ENCODE measurements around the gene DUSP7. TPM values are rescaled to one million over a fixed set of nuclear protein-coding genes. Genes with fewer than 3 reads are reported as not detected.
A peak's percentile ranks its signal among the peaks of the same experiment; 100 is the strongest.

The DUSP7 gene
- total RNA-seq, 1 experiment from 2014 or later, result 18.8 TPM

- Mint-ChIP-seq H3K9me3 (no peaks in the 10 kb centered on the region), H3K27me3 (ENCODE audit: low read depth) (no peaks in the 10 kb centered on the region), H3K4me3 (no peak overlapping the region), H3K4me1 (peaks cover 12% of the 10 kb centered on the region), H3K36me3 (peaks cover 18% of the 10 kb centered on the region), H3K27ac (no peak overlapping the region)
- TF ChIP-seq ZNF423 (CRISPR knock-in tag; IDR thresholded peaks at IDR 0.05), result no peak
- no peak for TF ChIP-seq ZNF263 (CRISPR knock-in tag; IDR thresholded peaks at IDR 0.05; ENCODE audit: low read depth)
- TF ChIP-seq MYBL2 (CRISPR knock-in tag; IDR thresholded peaks at IDR 0.05), result no peak
- TF ChIP-seq MAX (CRISPR knock-in tag; IDR thresholded peaks at IDR 0.05), result no peak
- TF ChIP-seq, protein P1, sequence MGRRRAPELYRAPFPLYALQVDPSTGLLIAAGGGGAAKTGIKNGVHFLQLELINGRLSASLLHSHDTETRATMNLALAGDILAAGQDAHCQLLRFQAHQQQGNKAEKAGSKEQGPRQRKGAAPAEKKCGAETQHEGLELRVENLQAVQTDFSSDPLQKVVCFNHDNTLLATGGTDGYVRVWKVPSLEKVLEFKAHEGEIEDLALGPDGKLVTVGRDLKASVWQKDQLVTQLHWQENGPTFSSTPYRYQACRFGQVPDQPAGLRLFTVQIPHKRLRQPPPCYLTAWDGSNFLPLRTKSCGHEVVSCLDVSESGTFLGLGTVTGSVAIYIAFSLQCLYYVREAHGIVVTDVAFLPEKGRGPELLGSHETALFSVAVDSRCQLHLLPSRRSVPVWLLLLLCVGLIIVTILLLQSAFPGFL (CRISPR knock-in tag; IDR thresholded peaks at IDR 0.05; ENCODE audit: borderline replicate concordance), result no peak
- ChIA-PET CTCF (interaction anchor here (1.3 to 7.0 kb wide), 3 partner anchors 7 to 52 kb away, joined by 4 to 58 read pairs (median 54); partner anchors contain the start of genes DUSP7 and RPL29), POLR2A (interaction anchor here (1.1 kb wide), 1 partner anchor 10 kb away, joined by 4 read pairs; no protein-coding TSS in a partner anchor)
- no peak for DNase-seq (ENCODE audit: low spot score)
- ATAC-seq, result no peak
Measured at GRCh38 chr3:52047295-52047960, 8.9 kb downstream of the DUSP7 start.

DNA sequence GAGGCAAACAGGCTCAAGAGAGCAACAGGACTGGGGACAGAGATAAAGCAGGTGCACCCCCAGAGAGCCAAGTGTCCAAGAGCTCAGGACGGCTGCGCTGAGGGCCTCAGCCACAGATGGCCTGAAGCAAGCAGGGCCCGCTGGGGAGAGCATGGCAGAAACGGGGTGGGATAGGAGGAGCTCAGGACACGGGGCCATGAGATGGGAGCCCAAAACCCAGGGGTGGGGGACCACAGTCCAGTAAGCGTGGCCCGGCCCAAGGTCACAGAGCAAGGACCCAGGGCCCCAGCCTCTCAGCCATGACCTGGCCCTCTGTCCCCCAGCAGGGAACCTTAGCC lies 9.5 kb downstream of the DUSP7 start:
- peak overlapping the region; percentile 89 for H3K27ac Mint-ChIP-seq
- H3K36me3 Mint-ChIP-seq, result peaks cover 14% of the 10 kb centered on the region
- no peak for ATAC-seq
- ChIA-PET POLR2A (interaction anchor here (1.1 kb wide), 1 partner anchor 10 kb away, joined by 4 read pairs; no protein-coding TSS in a partner anchor), CTCF (interaction anchor here (1.3 to 7.0 kb wide), 3 partner anchors 7 to 43 kb away, joined by 3 to 58 read pairs (median 54); partner anchors contain the start of gene DUSP7)
- H3K9me3 Mint-ChIP-seq, result no peaks in the 10 kb centered on the region
- no peak overlapping the region for H3K4me3 Mint-ChIP-seq
- DNase-seq (ENCODE audit: low spot score), result no peak
- peaks cover 11% of the 10 kb centered on the region for H3K4me1 Mint-ChIP-seq
- no peak for TF ChIP-seq HMGXB4 (CRISPR knock-in tag; IDR thresholded peaks at IDR 0.05)
- TF ChIP-seq NR1H2 (CRISPR knock-in tag; IDR thresholded peaks at IDR 0.05), result no peak
- TF ChIP-seq SMAD4 (CRISPR knock-in tag; IDR thresholded peaks at IDR 0.05), result no peak
- TF ChIP-seq KAT7 (CRISPR knock-in tag; IDR thresholded peaks at IDR 0.05; ENCODE audit: borderline replicate concordance), result no peak
- H3K27me3 Mint-ChIP-seq (ENCODE audit: low read depth), result no peaks in the 10 kb centered on the region

DNA sequence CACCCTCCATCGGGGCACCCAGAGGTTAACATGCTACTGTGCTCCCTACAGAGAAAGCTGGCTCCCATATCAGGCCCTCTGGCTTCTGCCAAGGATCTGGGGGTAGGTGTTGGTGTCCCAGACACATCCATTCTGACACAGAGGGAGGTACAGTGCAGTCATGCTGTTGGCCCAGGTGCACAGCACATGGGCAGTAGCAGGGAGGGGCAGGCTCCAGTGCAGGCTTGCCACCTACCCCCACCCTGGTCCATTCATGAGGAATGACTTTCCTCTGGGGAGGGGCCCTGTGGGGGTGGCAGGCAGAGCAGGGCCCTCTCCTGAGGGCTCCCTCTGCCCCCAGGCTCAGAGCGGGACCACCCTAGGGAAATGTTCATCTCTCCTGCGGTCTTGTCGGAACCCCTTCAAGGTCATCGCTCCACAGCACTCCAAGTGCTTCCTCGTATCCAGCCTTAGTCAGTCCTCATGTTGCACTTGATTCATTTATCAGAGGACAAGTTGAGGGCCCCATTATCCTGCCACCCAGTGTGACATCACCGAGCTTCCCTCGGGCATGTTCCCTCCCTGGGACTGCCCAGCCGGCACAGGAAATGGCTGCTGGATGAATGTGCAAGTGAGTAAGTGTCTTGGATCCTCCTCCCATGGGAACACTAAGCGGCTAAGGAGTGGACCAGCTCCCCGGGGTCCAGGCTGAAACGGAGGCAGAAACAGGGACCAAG lies 10.0 kb downstream of the DUSP7 start:
- CTCF ChIA-PET, result interaction anchor here (1.3 to 7.0 kb wide), 4 partner anchors 8 to 72 kb away, joined by 3 to 58 read pairs (median 29); partner anchors contain the start of genes ABHD14B and DUSP7
- POLR2A ChIA-PET, result interaction anchor here (1.1 to 1.4 kb wide), 2 partner anchors 11 to 13 kb away, joined by 4 read pairs; no protein-coding TSS in a partner anchor
- Mint-ChIP-seq H3K4me3 (no peak overlapping the region), H3K36me3 (peaks cover 13% of the 10 kb centered on the region), H3K4me1 (peaks cover 11% of the 10 kb centered on the region), H3K27ac (peak overlapping the region; percentile 89), H3K9me3 (no peaks in the 10 kb centered on the region), H3K27me3 (ENCODE audit: low read depth) (no peaks in the 10 kb centered on the region)
- DNase-seq (ENCODE audit: low spot score) (no peak), ATAC-seq (no peak)
- TF ChIP-seq ATF3 (CRISPR knock-in tag; conservative IDR thresholded peaks at IDR 0.05) (no peak), MLX (CRISPR knock-in tag; IDR thresholded peaks at IDR 0.05) (no peak), GTF2I (CRISPR knock-in tag; conservative IDR thresholded peaks at IDR 0.05) (no peak), ERG (CRISPR knock-in tag; IDR thresholded peaks at IDR 0.05) (no peak)

Measured in WTC11 (cell line).